ENCODE results near the gene POLR3E. TPM values are rescaled to one million over a fixed set of nuclear protein-coding genes. Genes with fewer than 3 reads are reported as not detected.

The POLR3E gene
- total RNA-seq, 1 experiment from 2014 or later, result 95.2 TPM

GRCh38 chr16:22374311-22375116, 77.3 kb downstream of the POLR3E start, which contains the start of gene CDR2:
CDR2 (minus strand) TSS chr16:22374619; CDS start chr16:22374309, 310 bp downstream.
- peak within 1 kb of the TSS; percentile 93 for H3K4me3 Mint-ChIP-seq (ENCODE audit: low read depth, unreplicated experiment)
- no peaks in the 10 kb centered on the region for H3K27me3 Mint-ChIP-seq (ENCODE audit: unreplicated experiment)
- BruUV-seq (replicated peaks), result no TSS peak
- peaks cover 52% of the 10 kb centered on the region for H3K36me3 Mint-ChIP-seq (ENCODE audit: insufficient read depth, unreplicated experiment)
- no peaks in the 10 kb centered on the region for H3K9me3 Mint-ChIP-seq (ENCODE audit: low read depth, unreplicated experiment)
- peaks cover 27% of the 10 kb centered on the region for H3K4me1 Mint-ChIP-seq (ENCODE audit: low read depth, unreplicated experiment)
- TF ChIP-seq, protein P1, sequence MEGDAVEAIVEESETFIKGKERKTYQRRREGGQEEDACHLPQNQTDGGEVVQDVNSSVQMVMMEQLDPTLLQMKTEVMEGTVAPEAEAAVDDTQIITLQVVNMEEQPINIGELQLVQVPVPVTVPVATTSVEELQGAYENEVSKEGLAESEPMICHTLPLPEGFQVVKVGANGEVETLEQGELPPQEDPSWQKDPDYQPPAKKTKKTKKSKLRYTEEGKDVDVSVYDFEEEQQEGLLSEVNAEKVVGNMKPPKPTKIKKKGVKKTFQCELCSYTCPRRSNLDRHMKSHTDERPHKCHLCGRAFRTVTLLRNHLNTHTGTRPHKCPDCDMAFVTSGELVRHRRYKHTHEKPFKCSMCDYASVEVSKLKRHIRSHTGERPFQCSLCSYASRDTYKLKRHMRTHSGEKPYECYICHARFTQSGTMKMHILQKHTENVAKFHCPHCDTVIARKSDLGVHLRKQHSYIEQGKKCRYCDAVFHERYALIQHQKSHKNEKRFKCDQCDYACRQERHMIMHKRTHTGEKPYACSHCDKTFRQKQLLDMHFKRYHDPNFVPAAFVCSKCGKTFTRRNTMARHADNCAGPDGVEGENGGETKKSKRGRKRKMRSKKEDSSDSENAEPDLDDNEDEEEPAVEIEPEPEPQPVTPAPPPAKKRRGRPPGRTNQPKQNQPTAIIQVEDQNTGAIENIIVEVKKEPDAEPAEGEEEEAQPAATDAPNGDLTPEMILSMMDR (IDR thresholded peaks at IDR 0.05; ENCODE audit: unreplicated experiment), result no peak
- peak within 1 kb of the TSS; percentile 95 for H3K27ac Mint-ChIP-seq (ENCODE audit: unreplicated experiment)
- intact Hi-C loops (cut with micrococcal nuclease; ENCODE audit: unreplicated experiment), result loop anchor here (1.0 kb wide), 1 partner anchor 23 kb away; no protein-coding TSS in a partner anchor
- CTCF ChIA-PET, result interaction anchor here (0.7 to 1.0 kb wide), 3 partner anchors 21 to 29 kb away, joined by 3 to 4 read pairs (median 3); no protein-coding TSS in a partner anchor
- DNase-seq, result peak; percentile 99

DNA sequence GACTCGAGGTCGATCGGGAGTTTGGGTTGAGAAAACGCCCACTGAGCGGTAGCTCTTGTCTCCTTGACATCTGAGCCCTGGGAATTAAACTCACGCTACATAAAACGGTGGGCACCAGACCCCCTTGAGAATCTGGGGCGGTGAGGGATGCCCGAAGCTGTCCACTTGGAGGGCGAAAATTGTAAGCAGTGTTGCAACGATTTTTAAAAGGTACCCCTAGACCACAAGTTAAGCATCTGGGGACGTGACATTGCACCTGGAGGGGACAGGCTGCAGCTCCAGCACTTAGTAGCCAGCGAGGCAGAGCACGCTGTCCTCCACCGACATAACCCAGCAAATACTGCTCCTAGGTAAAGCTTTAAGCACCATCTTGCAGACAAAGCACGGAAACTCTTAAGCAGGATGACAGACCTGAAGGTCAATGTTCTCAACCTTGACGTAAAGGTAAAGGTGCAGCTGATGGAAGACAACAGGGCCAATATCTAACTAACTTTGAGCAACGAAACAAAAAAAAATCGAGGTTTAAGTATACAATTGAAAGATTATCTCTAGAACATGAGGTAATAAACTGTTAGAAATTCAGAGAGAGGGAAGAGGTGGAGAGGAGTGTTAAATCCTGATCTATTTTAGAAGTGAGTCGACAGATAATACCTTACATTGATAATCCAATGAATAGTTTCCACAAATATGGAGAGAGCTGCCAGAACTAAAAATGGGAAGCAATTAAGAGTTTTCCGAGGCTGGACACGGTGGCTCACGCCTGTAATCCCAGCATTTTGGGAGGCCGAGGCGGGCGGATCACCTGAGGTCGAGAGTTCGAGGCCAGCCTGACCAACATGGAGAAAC, 78.1 kb downstream of the POLR3E start:
- Mint-ChIP-seq H3K27ac (ENCODE audit: unreplicated experiment) (peak overlapping the region; percentile 95), H3K27me3 (ENCODE audit: unreplicated experiment) (no peaks in the 10 kb centered on the region), H3K36me3 (ENCODE audit: insufficient read depth, unreplicated experiment) (peaks cover 49% of the 10 kb centered on the region), H3K9me3 (ENCODE audit: low read depth, unreplicated experiment) (no peaks in the 10 kb centered on the region), H3K4me1 (ENCODE audit: low read depth, unreplicated experiment) (peaks cover 23% of the 10 kb centered on the region), H3K4me3 (ENCODE audit: low read depth, unreplicated experiment) (peak overlapping the region; percentile 93)
- TSS peak; percentile 85 for BruUV-seq (replicated peaks)
- DNase-seq, result no peak
- intact Hi-C loops (cut with micrococcal nuclease; ENCODE audit: unreplicated experiment), result no loop called here
- CTCF ChIA-PET, result interaction anchor here (0.7 to 1.0 kb wide), 3 partner anchors 22 to 28 kb away, joined by 3 to 4 read pairs (median 3); no protein-coding TSS in a partner anchor
- TF ChIP-seq, protein P1 (IDR thresholded peaks at IDR 0.05; ENCODE audit: unreplicated experiment), result no peak

- H3K4me1 Mint-ChIP-seq (ENCODE audit: low read depth, unreplicated experiment), result peaks cover 15% of the 10 kb centered on the region
- no peak overlapping the region for H3K27ac Mint-ChIP-seq (ENCODE audit: unreplicated experiment)
- DNase-seq, result no peak
- CTCF ChIA-PET, result no interaction called here
- intact Hi-C loops (cut with micrococcal nuclease; ENCODE audit: unreplicated experiment), result no loop called here
- H3K9me3 Mint-ChIP-seq (ENCODE audit: low read depth, unreplicated experiment), result no peaks in the 10 kb centered on the region
- no TSS peak for BruUV-seq (replicated peaks)
- TF ChIP-seq, protein P1 (IDR thresholded peaks at IDR 0.05; ENCODE audit: unreplicated experiment), result no peak
- no peaks in the 10 kb centered on the region for H3K27me3 Mint-ChIP-seq (ENCODE audit: unreplicated experiment)
- peaks cover 42% of the 10 kb centered on the region for H3K36me3 Mint-ChIP-seq (ENCODE audit: insufficient read depth, unreplicated experiment)
- H3K4me3 Mint-ChIP-seq (ENCODE audit: low read depth, unreplicated experiment), result no peak overlapping the region
Observed at GRCh38 chr16:22375963-22376640, 78.9 kb downstream of the POLR3E start.

DNA sequence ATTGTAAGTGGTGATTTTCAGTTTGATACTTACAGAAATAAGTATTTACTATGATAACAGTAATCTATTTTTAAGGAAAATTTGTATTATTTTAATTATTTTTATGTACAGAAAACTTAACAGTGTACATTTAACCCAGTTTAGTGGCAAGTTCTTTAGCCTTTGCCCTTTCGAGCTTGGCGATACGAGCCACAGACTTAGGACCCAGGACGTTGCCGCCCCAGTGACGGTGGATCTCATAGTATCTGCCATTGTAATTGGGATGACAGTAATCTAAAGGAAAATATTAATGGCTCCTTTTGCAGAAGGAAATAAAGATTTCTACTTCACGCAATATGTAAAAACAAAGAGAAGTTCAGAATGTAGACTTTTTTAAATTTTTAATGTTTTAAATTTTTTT, 82.4 kb downstream of the POLR3E start:
- CTCF ChIA-PET, result no interaction called here
- H3K27ac Mint-ChIP-seq (ENCODE audit: unreplicated experiment), result no peak overlapping the region
- TF ChIP-seq, protein P1 (IDR thresholded peaks at IDR 0.05; ENCODE audit: unreplicated experiment), result no peak
- intact Hi-C loops (cut with micrococcal nuclease; ENCODE audit: unreplicated experiment), result no loop called here
- no peaks in the 10 kb centered on the region for H3K9me3 Mint-ChIP-seq (ENCODE audit: low read depth, unreplicated experiment)
- no peaks in the 10 kb centered on the region for H3K27me3 Mint-ChIP-seq (ENCODE audit: unreplicated experiment)
- BruUV-seq (replicated peaks), result no TSS peak
- no peak for DNase-seq
- H3K36me3 Mint-ChIP-seq (ENCODE audit: insufficient read depth, unreplicated experiment), result peaks cover 7% of the 10 kb centered on the region
- H3K4me3 Mint-ChIP-seq (ENCODE audit: low read depth, unreplicated experiment), result no peak overlapping the region
- peaks cover 9% of the 10 kb centered on the region for H3K4me1 Mint-ChIP-seq (ENCODE audit: low read depth, unreplicated experiment)

Data from Calu3 (cell line).